Right lobe of liver (tissue), 6 donors: ENCODE measurements around the gene RIOK3. TPM values are rescaled to one million over a fixed set of nuclear protein-coding genes. Genes with fewer than 3 reads are reported as not detected.
A peak's percentile ranks its signal among the peaks of the same experiment; 100 is the strongest.

Source experiments
- ATAC-seq, 4 donors: fragments of 200-7000 bp; cut with Tn5 transposase; one replicate each; pipeline ENCODE4 v1.9.1; 2020; ENCODE audit warnings: mild to moderate bottlenecking in 4 of 4, moderate library complexity in 4 of 4
- DNase-seq, 3 donors: peaks; one replicate each; pipeline ENCODE4 v3.0.0-alpha.2; 2020
- H3K27ac ChIP-seq, 3 donors: fragments of 200-600 bp; one replicate each; pipeline ENCODE4 v1.8.0; 2022
- H3K27me3 ChIP-seq, 2 donors: fragments of 200-600 bp; one replicate each; pipeline ENCODE4 v1.8.0; 2022
- H3K36me3 ChIP-seq, 4 donors: fragments of 200-600 bp; sonication (generic) in 1 of 4; one replicate each; pipeline versions ENCODE4 v1.5.1 to v1.8.0; 2017 to 2022; ENCODE audit warnings: control low read depth in 1 of 4
- H3K4me1 ChIP-seq, 4 donors: fragments of 200-600 bp; sonication (generic) in 1 of 4; one replicate each; pipeline versions ENCODE4 v1.5.1 to v1.8.0; 2017 to 2022; ENCODE audit warnings: control low read depth in 1 of 4
- H3K4me3 ChIP-seq, 3 donors: fragments of 200-600 bp; one replicate each; pipeline ENCODE4 v1.8.0; 2022
- H3K9me3 ChIP-seq, 4 donors: fragments of 200-600 bp; sonication (generic) in 1 of 4; one replicate each; pipeline versions ENCODE4 v1.5.1 to v1.8.0; 2017 to 2022; ENCODE audit warnings: control low read depth in 1 of 4
- POLR2A ChIP-seq: fragments of 450-650 bp; IDR thresholded peaks from one replicate; pipeline ENCODE4 v1.6.1; 2017; ENCODE audit warnings: antibody characterized with exemption, mild to moderate bottlenecking
- WGBS: methylation state at CpG from one replicate; pipeline ENCODE4 v1.1.6; 2018; ENCODE audit warnings: low coverage, low lambda C conversion rate; ENCODE audit not compliant: insufficient coverage; ENCODE audit errors: missing lambda C conversion rate; 5-methylcytosine and 5-hydroxymethylcytosine counted together
- intact Hi-C, 2 donors: fragments of 100-400 bp; cut with DNase I; formaldehyde crosslinking; loops; one replicate each; pipeline versions ENCODE4 v1.11.2 to v1.14.1; 2022
- long read RNA-seq: library from polyadenylated mRNA; unstranded; transcript quantifications from one replicate; pipeline ENCODE4 v2.0.0, GENCODE V29; 2019
- total RNA-seq, 6 experiments: library from RNA; depleted of rRNA in 2 of 6; stranded (reverse); fragments of >200 nt in 2 of 6; fragmentation: NEBNext Ultra II Directional in 3 of 6; extraction: Animal tissue kit (Norgen Biotek cat#: 25700) in 3 of 6; gene quantifications; one replicate each; pipeline versions ENCODE4 v1.1.0 to v1.2.4, GENCODE V29; 2016 to 2023
- TF ChIP-seq, protein P1 (sequence below), 4 donors: fragments of 200-600 bp in 3 of 4; fragments of 450-650 bp in 1 of 4; IDR thresholded peaks; one replicate each; pipeline versions ENCODE4 v1.5.1 to v1.8.0; 2016 to 2022; ENCODE audit warnings: antibody characterized with exemption in 4 of 4, mild to moderate bottlenecking in 2 of 4
- donor health status: DM: no; HTN: yes; CAD: no.
- donor health status: DM: no; HTN: no; CAD: no.
- donor health status: DM: no; HTN: no; CAD: no.
- donor health status: DM: no; HTN: yes; CAD: no.
- donor health status: DM: no; HTN: yes; CAD: no.

RIOK3 gene, protein sequence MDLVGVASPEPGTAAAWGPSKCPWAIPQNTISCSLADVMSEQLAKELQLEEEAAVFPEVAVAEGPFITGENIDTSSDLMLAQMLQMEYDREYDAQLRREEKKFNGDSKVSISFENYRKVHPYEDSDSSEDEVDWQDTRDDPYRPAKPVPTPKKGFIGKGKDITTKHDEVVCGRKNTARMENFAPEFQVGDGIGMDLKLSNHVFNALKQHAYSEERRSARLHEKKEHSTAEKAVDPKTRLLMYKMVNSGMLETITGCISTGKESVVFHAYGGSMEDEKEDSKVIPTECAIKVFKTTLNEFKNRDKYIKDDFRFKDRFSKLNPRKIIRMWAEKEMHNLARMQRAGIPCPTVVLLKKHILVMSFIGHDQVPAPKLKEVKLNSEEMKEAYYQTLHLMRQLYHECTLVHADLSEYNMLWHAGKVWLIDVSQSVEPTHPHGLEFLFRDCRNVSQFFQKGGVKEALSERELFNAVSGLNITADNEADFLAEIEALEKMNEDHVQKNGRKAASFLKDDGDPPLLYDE
- total RNA-seq = 10 to 100 TPM; 41.3 to 59.5 (median 50.4) TPM
- long read RNA-seq, full-length matches to known transcripts = 3 of 7 reads
- long read RNA-seq, partial matches to known transcripts = 3 of 7 reads
- long read RNA-seq, other reads (novel, unspliced or antisense) = 1 of 7 reads

GRCh38 chr18:23452728-23453679, at the start of gene RIOK3:
Gene RIOK3 (plus strand): TSS chr18:23453287. CDS start chr18:23453440, 153 bp downstream.
- Histone ChIP-seq H3K27ac (peak within 1 kb of the TSS; percentile 87 to 91 (median 89)), H3K36me3 (no peaks in the 10 kb centered on the region), H3K9me3 (no peaks in the 10 kb centered on the region), H3K4me1 (peaks cover 0 to 30% (median 5%) of the 10 kb centered on the region in 4 donors), H3K27me3 (no peaks in the 10 kb centered on the region), H3K4me3 (peak within 1 kb of the TSS; percentile 85 to 96 (median 93))
- intact Hi-C loops = no loop called here
- WGBS = 0% methylated on average over 21 of the region's 60 CpGs
- DNase-seq (peak; percentile 99), ATAC-seq (peak; percentile 95 to 99 (median 98))
- TF ChIP-seq, protein P1, sequence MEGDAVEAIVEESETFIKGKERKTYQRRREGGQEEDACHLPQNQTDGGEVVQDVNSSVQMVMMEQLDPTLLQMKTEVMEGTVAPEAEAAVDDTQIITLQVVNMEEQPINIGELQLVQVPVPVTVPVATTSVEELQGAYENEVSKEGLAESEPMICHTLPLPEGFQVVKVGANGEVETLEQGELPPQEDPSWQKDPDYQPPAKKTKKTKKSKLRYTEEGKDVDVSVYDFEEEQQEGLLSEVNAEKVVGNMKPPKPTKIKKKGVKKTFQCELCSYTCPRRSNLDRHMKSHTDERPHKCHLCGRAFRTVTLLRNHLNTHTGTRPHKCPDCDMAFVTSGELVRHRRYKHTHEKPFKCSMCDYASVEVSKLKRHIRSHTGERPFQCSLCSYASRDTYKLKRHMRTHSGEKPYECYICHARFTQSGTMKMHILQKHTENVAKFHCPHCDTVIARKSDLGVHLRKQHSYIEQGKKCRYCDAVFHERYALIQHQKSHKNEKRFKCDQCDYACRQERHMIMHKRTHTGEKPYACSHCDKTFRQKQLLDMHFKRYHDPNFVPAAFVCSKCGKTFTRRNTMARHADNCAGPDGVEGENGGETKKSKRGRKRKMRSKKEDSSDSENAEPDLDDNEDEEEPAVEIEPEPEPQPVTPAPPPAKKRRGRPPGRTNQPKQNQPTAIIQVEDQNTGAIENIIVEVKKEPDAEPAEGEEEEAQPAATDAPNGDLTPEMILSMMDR (IDR thresholded peaks at IDR 0.05) = no peak
- peak; percentile 89 for TF ChIP-seq POLR2A

- Histone ChIP-seq H3K4me3 (no peak overlapping the region), H3K27ac (no peak overlapping the region), H3K9me3 (no peaks in the 10 kb centered on the region), H3K36me3 (no peaks in the 10 kb centered on the region), H3K27me3 (no peaks in the 10 kb centered on the region), H3K4me1 (peaks cover 0 to 16% (median 0%) of the 10 kb centered on the region in 4 donors)
- ATAC-seq = no peak
- no peak for TF ChIP-seq POLR2A
- TF ChIP-seq, protein P1 (IDR thresholded peaks at IDR 0.05) = no peak
- intact Hi-C loops = no loop called here
- no peak for DNase-seq
- WGBS = 91% methylated on average over 8 of the region's 8 CpGs
Measured at GRCh38 chr18:23403310-23403709, 49.8 kb upstream of the RIOK3 start.

DNA sequence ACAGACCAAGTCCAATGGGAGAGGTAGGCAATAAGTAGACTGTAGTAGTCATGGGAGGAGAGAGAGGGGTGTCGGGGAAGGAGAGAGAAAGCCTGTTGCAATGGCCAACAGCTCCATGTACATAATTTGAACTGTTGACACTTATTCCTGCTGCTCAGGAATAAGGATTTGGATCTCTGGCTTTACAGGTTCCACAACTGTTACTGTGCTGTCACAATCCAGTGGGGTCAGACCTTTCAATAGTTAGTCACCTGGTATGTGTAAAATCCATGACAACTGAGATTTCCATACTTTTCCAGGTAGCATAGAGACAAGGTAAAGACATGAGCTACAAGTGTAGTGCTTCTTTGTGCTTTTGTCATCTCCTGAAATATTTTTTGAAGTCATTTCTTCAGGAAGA, 47.5 kb upstream of the RIOK3 start:
- no peak overlapping the region for H3K27ac ChIP-seq
- ATAC-seq (no peak), DNase-seq (no peak)
- H3K4me1 ChIP-seq = peaks cover 0 to 16% (median 0%) of the 10 kb centered on the region in 4 donors
- no peak overlapping the region for H3K4me3 ChIP-seq
- WGBS = 90% methylated on average over 1 of the region's 1 CpG
- H3K36me3 ChIP-seq = no peaks in the 10 kb centered on the region
- TF ChIP-seq, protein P1 (IDR thresholded peaks at IDR 0.05) = no peak
- no peak for TF ChIP-seq POLR2A
- H3K27me3 ChIP-seq = no peaks in the 10 kb centered on the region
- no peaks in the 10 kb centered on the region for H3K9me3 ChIP-seq
- intact Hi-C loops = no loop called here

GRCh38 chr18:23406271-23406787, 46.8 kb upstream of the RIOK3 start:
- no peak for TF ChIP-seq POLR2A
- TF ChIP-seq, protein P1 (IDR thresholded peaks at IDR 0.05) = no peak
- ATAC-seq = peak; percentile 21 to 61 (median 40)
- no peaks in the 10 kb centered on the region for H3K9me3 ChIP-seq
- no peak for DNase-seq
- peaks cover 0 to 11% (median 0%) of the 10 kb centered on the region in 4 donors for H3K4me1 ChIP-seq
- intact Hi-C loops = no loop called here
- no peaks in the 10 kb centered on the region for H3K27me3 ChIP-seq
- H3K36me3 ChIP-seq = no peaks in the 10 kb centered on the region
- H3K27ac ChIP-seq = no peak overlapping the region
- WGBS = 34% methylated on average over 2 of the region's 2 CpGs
- no peak overlapping the region for H3K4me3 ChIP-seq
